Measurements from ENCODE around the gene TRMO.
A peak's percentile ranks its signal among the peaks of the same experiment; 100 is the strongest.
"Not testable (repeated sequence)": the region's sequence is repeated elsewhere in the genome, so short reads cannot be mapped to it uniquely, and the experiment has no call there.

Gene TRMO

GRCh38 chr9:97921959-97922724 lies at the start of gene TRMO:
TSS of gene TRMO (minus strand) at chr9:97922500. CDS start at chr9:97922493, 7 bp downstream.
- peak; percentile 98 for DNase-seq

GRCh38 chr9:97970165-97970564 lies 47.9 kb upstream of the TRMO start:
- DNase-seq: no peak

- no peak for DNase-seq
Measured at GRCh38 chr9:97969014-97969413, 46.7 kb upstream of the TRMO start.

GRCh38 chr9:97966493-97966892 lies 44.2 kb upstream of the TRMO start:
- no peak for DNase-seq

GRCh38 chr9:97964901-97965300 lies 42.6 kb upstream of the TRMO start:
- DNase-seq: no peak

- no peak for DNase-seq
Measured at GRCh38 chr9:97963232-97963631, 40.9 kb upstream of the TRMO start.

- DNase-seq: no peak
Measured at GRCh38 chr9:97962575-97962974, 40.3 kb upstream of the TRMO start.

- DNase-seq: no peak
Measured at GRCh38 chr9:97962136-97962535, 39.8 kb upstream of the TRMO start.

GRCh38 chr9:97961361-97961760 lies 39.1 kb upstream of the TRMO start:
- no peak for DNase-seq

GRCh38 chr9:97960678-97961328 lies 38.5 kb upstream of the TRMO start:
- not testable (repeated sequence) for DNase-seq

GRCh38 chr9:97959585-97959984 lies 37.3 kb upstream of the TRMO start:
- DNase-seq: no peak

- DNase-seq: no peak
Measured at GRCh38 chr9:97958812-97959511, 36.7 kb upstream of the TRMO start.

- DNase-seq: no peak
Measured at GRCh38 chr9:97956331-97956730, 34.0 kb upstream of the TRMO start.

- peak; percentile 31 for DNase-seq
Measured at GRCh38 chr9:97954550-97954989, 32.3 kb upstream of the TRMO start.

- not testable (repeated sequence) for DNase-seq
Measured at GRCh38 chr9:97950873-97951272, 28.6 kb upstream of the TRMO start.

GRCh38 chr9:97947094-97947493 lies 24.8 kb upstream of the TRMO start:
- not testable (repeated sequence) for DNase-seq

GRCh38 chr9:97945470-97945869 lies 23.2 kb upstream of the TRMO start:
- not testable (repeated sequence) for DNase-seq

- DNase-seq: no peak
Measured at GRCh38 chr9:97944612-97945011, 22.3 kb upstream of the TRMO start.

GRCh38 chr9:97943308-97943855 lies 21.1 kb upstream of the TRMO start:
- no peak for DNase-seq

- DNase-seq: no peak
Measured at GRCh38 chr9:97941323-97941722, 19.0 kb upstream of the TRMO start.

GRCh38 chr9:97940741-97941140 lies 18.4 kb upstream of the TRMO start:
- no peak for DNase-seq

GRCh38 chr9:97940233-97940632 lies 17.9 kb upstream of the TRMO start:
- DNase-seq: no peak

- peak; percentile 13 for DNase-seq
Measured at GRCh38 chr9:97938081-97938644, 15.9 kb upstream of the TRMO start, which contains the start of gene HEMGN. TSS of gene HEMGN (minus strand) at chr9:97938172. CDS start at chr9:97938136, 36 bp downstream.

Measured in activated CD4-positive, alpha-beta T cell treated with anti-CD3 and anti-CD28 coated beads for 1 hour (primary cell).